Activated T-helper 1 cell treated with anti-CD3 and anti-CD28 coated beads, Interleukin-2, amount 50 U/mL, for 16 hours (primary cell): ENCODE data around the gene TENM4.

Experiments used
- DNase-seq, 2 donors: peaks; one replicate each; pipeline ENCODE4 v3.0.0-alpha.2; 2020; ENCODE audit warnings: low read depth in 1 of 2, low spot score in 1 of 2

The TENM4 gene

DNA sequence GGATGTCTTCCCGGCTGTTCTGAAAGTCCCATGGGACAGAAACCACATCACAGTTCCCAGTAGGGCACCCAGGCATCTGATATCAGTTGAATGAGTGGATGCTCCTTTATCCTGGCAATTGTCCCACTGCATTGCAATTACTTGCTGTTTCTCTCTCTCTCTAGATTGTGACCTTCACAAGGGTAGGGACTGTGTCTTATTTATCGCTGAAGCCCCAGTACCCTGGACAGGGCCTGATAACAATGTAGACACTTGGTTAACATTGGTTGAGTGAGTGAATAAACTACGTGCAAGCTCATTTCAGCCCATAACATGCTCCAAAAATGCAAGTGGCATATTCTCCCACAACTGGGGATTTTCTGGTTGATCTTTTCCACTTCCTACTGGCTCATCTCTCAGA, 672.5 kb downstream of the TENM4 start:
- no peak for DNase-seq

DNA sequence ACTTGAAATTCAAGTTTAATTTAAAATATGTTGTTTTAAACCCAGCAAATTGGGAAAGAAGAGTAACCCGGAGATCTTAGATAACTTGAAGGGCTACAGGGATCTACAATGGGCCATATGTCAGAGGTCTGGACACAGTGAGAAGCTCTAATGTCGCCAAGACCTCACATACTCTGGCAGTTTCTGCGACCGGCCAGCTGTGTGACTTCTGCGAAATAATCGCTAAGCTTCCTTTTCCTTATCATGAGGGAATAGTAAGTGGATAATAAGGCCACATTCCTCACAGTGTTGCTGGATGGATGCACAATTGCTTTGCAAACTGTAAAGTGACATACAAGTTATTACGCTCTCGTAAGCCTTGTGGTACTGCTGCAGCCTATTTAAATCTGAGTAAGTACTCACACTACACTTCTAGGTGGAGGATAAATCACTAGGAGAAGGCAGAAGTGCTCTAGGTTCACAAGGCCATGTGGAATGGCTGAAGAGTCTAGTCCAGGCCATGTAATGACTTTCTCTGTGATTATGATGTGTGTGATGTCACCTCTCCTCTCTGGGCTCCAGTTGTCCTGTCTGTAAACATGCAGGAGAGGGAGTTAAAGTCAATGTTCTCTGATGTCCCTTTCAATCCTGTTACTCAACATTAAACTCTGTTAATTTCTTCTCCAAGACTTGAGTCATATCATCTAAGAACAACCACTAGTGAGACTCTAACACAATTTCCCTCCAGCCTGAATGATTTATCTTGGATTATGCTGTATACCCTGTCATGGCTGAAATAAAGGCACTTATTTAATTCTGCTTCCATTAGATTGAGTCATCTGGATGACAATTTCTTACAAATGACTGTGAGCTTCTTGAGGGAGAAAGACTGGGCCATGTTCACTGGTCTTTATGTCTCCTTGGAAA, 673.5 kb downstream of the TENM4 start:
- DNase-seq, result no peak

DNA sequence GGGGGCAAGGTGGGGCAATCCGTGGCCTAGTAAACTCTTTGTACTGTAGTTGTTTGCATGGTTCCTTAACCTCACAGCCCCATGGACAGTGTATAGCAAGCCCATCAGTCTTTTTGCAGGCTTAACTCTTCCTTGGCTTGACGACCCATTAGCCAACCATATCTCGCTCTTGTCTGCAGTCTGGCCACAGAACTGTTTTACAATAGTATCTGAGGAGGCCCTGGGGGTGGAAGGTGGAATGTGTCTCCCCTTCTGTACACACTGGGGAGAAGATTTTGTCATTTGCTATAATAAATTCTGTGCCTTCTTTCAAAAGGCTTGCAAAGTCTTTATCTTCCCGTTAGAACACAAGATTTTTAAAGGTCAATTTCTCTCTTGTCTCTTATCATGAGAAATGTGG, 675.9 kb downstream of the TENM4 start:
- no peak for DNase-seq

DNA sequence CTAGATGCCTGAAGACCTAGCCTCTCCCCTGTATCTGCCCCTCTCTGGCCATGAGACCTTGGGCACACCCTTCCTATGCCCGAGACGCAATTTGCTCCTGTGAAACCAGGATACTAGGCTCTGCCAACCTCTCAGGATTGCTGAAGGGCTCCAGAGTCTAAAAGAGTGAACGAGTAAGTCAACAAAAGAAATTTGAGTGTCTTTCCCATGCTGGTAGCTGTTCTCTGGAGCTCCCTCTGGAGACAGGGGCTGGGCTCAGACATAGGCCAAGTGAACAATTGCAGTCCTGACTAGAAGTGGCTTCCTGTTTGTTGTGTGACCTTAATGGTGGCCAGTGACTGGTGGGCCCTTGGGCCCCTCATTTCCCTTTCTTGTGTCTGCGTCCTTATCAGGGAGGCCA, 677.2 kb downstream of the TENM4 start:
- DNase-seq, result no peak

DNA sequence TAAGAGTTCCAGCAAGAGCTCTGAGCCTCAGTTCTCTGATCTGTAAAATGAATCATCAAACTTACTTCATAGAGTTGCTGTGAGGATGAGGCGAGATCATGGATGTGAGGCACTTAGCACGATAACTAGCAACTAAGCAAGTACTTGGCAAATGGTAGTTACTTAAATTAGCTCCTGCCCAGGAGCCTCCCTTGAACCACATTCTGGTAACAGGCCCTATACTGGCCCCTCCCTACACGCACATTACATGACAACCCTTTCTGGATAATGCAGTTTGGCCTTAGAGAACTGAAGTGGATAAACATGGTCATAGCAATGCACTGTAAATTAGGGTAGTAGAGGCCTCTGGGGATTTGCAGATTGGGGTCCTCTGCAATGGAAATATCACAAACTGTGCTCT, 678.7 kb downstream of the TENM4 start:
- DNase-seq, result no peak

DNA sequence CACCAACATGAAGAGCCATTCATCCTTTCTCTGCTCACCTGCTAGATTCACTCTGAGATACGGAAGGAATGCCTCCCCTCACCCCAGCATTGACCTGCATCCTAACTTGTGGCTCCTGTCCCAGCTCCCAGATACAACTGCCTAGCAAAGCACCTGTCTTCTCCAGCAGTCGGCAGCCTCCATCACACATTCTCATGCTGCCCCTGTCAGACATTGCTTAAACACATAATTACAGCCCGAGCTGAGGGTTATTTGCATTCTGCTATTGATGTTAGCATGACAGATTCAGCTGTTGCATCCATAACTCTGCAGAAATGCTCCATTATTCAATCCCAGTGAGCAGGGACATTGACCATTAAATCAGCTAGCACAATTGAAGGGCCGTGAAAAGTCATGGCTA, 681.8 kb downstream of the TENM4 start:
- DNase-seq, result no peak

DNA sequence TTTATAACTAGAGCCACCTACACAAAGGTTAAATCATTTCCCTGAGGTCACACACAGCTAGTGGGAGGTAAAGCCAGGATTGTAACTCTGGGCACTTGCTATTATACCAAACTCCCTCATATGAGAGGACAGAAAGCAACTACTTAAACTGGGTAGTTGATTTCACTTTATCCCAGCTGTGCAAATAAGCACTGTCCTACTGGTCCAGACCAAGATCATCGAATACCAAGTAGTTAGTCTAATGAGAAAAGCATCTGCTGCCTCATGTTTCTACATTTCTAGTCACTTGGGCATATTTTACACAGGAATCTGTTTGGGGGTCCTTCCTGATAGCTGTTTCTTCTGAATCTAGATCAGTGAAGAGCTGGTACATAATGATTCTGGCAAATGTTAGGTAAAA, 687.5 kb downstream of the TENM4 start:
- DNase-seq, result no peak

DNA sequence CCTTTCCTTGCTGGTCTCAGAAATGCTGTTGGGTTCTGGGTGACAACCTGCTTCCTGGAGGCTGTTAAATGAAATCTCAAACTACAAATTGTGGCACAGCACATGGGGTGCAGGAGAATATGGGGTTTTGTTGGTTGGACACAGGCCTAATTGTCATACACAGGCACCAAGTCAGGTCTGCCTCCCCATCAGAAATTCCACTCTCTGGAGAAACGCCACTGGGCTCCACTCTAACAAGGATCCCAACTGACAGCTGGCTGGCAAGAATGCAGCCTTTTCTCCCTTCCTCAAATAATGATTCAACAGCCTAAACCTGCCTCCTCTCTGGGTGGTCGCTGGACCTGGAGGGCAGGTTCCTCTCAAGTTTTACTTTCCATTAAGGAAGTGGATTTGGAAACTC, 688.3 kb downstream of the TENM4 start:
- no peak for DNase-seq

DNA sequence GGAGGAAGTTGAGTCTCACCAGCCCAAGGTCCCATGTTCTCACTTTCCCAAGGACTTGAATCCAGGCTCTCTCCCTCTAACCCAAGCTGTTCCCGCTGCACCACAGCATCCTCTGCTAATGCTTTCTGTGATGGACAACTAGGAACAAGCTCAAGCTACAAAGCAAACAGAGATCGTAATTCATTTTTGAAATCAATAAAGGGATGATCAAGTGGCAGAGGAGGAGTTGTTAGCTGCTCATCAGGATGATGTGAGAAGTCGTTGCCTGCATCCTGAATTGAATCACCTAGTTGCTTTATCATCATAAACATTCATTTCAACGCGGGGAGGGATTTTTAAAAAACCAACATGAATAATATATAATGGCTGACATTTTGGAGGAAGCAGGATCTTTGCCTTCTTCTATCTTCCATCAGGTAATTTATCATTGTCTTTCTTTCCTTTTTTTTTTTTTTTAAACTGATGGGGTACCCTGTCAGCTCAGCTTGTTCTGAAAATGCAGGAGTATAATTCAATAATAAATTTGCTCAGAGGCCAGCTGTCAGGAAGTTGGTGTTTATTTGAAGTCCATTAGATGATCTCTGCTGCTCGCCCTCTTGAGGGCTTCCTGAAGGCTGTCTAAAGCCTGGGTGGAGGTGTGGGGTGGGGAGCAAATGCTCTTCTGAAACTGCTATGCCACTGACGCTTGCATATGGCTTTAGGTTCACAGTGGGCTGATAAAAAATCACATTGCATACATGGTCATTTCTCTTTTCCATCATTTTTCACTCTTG, 691.7 kb downstream of the TENM4 start:
- DNase-seq, result no peak

DNA sequence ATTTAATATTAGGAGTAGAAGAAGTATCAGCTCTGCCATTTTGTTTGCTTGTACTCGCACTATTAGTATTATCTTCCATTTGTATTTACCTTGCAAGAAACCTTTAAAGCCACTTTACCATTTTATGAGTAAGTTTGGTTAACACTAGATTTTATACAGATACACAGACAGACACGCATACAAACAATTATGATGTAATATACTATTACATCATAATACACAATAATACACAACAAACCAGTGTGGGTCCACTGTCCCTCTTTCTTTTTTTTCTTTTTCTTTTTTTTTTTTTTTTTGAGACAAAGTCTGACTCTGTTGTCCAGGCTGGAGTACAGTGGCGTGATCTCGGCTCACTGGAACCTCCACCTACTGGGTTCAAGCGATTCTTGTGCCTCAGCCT, 695.9 kb downstream of the TENM4 start:
- no peak for DNase-seq

DNA sequence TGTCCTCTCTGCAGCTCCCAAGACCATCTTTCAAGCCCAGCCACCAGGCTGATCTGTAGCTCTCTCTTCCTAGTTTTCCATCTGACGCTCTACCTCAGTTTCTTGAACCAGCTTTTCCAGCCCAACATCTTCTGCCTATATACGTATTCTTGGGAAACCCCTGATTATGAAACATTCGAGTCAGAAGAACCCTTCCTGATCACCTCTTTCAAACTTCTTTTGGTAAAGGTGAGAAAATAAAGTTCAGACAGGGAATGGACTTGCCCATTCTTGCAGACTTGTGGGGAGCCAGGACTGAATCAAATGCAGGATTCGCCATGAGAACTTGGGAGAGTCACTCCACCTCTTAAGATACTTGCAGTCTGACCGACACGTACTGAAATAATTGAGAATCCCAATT, 696.6 kb downstream of the TENM4 start:
- no peak for DNase-seq

DNA sequence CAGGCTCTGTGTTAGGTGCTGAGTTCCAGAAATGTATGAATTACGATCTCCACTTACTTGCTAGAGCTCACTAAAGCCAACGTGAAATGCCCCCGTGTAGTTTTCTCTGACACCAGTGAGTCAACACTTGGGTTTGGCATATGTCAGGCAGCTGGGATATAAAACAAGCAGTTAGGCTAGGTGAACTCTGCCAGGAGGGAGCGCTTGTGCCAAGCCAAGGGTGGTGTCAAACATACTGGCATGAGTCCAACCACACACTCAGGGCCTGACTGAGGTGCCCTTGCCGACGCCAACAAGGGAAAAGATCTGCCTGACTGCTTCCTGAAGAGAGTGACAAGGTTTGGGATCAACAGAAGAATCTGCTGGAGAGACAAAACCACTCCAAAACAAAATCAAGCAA, 698.4 kb downstream of the TENM4 start:
- no peak for DNase-seq

DNA sequence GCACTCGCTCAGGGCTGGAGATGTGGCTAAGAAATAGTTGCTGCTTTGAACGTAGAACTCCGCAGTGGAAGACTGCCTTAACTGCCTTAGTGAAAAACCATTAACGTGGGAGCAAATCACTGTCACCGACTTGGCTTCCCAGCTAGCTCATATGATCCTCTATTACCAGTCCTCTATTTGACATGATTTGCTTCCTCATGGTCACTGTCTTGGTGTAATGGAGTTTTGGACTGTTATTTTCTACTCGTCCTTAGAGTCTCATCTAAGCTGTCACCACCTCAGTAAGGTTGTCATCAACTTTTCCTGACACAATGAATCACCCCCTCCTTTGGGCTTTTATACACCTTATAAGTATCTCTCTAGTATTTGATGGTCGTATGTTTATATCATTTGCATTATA, 699.1 kb downstream of the TENM4 start:
- DNase-seq, result no peak

DNA sequence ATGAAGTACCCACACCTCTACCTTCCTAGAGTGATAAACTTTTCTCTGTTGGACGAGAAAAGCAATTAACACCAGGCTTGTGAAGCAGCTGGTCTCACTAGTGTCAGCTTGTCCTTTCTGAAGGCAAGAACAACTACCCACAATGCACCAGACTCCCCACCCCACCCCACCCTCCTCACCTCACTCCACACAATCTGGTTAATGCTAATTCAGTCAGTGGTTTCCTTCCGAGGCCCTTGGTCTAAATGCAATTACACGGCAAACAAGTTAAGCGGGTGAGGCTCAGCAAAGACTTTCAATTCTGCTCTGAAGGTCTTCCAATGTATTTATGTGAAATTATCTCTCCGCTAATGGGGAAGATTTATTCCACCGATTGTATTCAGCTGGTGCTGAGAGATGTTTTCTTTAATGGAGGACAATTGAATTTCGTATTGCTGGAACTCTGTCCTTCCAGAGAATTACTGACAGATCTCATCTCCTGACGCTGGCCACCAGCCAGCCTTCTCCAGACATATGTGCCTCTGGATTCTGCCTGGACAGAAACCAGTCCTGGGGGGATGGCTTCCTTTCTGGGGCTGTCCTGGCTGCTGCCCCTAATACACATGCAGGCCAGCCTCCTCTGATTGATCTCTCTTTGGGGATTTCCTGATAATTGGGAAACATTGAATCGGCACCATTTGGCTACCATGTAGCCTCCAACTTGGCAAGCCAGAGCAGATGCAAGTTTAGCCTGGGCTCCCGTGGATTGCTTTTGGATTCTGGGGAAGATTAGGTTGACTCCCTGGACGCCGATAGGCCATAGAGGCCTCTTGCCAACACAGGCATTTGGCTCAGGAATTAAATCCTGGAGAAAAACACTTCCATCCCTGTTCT, 700.4 kb downstream of the TENM4 start:
- DNase-seq, result no peak

DNA sequence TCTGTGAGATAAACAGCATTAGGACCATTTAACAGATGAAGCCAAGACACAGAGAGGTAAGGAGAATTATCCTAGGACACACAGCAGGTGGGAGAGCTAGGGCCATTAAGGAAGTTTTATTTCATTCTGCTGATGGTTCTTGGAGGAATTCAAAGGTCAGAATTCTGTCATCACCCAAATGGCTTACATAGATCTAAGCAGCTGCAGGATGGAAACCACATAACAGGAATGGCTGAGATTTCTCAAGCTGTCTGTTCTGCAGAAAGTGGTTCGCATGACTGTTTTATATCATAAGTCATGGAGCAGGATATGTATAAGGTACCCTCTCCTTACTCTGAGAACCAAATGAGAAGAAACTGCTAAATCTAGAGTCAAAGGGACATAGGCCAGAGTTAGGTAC, 702.9 kb downstream of the TENM4 start:
- DNase-seq, result no peak

DNA sequence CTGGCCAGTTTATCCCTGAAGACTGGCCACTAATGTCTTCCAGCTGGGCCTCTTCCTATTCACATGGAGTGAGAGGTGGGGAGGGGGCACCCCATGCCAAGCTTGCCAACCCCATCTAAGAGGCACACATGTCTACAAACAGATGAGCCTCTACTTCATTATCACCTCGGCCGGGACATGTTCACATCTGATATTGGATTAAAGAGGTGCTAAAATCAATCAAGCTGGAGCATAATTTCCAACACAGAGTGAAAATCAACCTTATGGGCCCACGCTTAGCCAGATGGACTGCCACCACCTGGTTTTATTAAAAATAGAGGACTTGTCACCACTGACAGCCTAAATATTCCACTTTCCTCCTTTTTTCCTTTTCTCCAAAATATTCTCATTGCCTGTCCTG, 703.5 kb downstream of the TENM4 start:
- no peak for DNase-seq

DNA sequence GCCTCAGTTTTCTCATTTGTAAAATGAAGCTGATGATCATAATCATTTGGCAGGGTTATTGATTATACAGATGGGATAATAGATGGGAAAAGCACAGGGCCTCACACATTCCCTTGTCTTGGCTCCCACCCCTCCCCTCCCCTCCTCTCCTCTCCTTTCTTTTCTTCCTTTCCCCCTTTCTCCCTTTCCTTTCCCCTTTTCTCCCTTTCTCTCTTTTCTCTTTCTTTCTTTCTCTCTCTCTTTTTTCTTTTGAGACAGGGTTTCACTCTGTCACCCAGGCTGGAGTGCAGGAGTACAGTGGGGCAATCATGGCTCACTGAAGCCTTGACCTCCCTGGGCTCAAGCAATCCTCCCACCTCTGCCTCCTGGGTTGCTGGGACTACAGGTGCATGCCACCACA, 705.1 kb downstream of the TENM4 start:
- DNase-seq, result no peak

DNA sequence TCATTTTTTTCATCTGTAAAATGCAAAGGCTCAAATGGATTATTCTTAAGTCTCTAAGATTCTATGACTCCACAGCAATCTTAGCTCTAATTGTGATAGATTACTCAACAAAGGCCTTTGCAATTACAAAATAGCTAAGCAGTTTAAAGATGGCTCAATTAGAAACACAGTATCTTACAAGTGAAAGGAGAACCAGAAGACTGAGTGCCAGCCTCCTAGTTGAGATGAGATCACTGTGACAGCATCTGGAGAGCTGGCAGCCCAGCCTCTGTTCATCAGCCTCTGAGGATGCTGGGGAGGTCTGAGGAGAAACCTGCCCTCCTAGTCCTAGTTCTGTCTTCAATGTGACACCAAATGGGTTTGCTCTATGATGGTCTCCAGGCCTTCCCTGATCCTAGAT, 707.8 kb downstream of the TENM4 start:
- no peak for DNase-seq

DNA sequence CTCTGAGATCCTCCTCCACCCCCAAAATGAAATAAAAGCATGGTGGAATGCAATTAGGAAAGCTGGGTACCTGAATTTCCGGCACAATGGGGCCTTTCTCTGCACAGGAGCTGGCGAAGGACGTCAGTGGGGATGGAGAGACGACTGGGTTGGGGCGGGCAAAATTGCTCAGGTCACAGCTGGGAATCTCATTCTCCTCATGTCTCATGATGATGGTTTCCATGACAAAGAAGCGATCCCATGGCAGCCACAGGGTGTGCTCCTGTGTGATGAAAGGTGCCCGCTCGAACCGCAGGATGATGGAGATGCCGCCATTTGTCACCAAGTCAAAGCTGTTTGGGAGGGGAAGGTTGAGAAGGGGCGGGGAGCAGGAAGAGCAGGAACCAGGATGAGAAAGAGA, 708.6 kb downstream of the TENM4 start:
- no peak for DNase-seq

DNA sequence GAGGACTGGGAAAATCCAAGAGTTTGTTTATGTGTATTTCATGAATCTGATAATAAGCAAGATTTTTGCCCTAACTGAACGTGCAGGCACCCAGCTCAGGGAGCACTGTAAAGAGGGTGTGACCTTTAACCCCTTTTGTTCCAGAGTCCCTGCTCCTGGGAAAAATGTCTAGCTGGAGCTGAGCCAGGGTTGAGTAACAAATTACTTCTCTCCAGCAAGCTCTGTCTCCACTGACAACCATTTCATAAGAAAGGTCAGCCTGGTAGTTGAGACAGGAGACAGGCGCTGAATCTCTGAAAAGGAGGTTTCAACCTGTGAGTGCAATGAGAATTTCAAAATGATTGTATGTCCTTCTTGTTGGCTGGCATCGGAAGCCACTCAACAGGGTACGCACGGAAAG, 709.8 kb downstream of the TENM4 start:
- no peak for DNase-seq

DNA sequence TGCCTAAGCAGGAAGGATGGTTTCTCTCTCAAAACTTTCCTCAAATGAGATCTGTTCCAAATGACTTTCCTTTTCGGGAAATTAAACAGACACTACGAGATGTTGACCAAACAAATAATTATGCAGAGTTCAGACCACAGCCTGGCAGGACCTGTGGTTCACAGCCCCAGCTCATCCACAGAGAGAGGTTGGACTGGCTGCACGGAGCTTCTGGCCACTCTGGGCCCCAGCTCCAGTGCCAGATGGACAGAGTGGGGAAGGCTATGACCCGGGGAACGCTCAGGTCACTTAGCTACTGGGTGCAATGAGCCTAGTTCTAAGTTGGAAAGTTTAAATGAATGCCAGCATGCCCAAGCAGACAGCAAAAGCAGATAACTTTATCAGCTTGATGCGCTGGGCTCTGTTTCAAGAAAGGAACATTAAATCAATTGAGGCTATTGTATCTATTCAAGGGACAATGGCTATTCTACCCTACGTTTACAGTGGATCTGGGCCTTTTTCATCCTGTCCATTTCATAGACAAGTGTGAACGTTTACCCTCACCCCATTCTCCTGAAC, 710.5 kb downstream of the TENM4 start:
- no peak for DNase-seq
